HG03457 (cell line): ENCODE measurements around the gene KDSR.
"Not testable (repeated sequence)": the region's sequence is repeated elsewhere in the genome, so short reads cannot be mapped to it uniquely, and the experiment has no call there.

Source experiments
- ATAC-seq: cut with Tn5 transposase; IDR thresholded peaks from one replicate; pipeline ENCODE4 v1.9.1; 2021; ENCODE audit warnings: moderate number of reproducible peaks; ENCODE audit not compliant: unreplicated experiment

Gene KDSR

GRCh38 chr18:63366213-63367052 is 573 bp downstream of the KDSR start:
- peak; percentile 16 for ATAC-seq

GRCh38 chr18:63365876-63366212 is 1.2 kb downstream of the KDSR start:
- ATAC-seq: no peak

- no peak for ATAC-seq
These were observed 3.1 kb downstream of the KDSR start for GRCh38 chr18:63363951-63364350.

GRCh38 chr18:63363420-63363819 is 3.6 kb downstream of the KDSR start:
- ATAC-seq: not testable (repeated sequence)

DNA sequence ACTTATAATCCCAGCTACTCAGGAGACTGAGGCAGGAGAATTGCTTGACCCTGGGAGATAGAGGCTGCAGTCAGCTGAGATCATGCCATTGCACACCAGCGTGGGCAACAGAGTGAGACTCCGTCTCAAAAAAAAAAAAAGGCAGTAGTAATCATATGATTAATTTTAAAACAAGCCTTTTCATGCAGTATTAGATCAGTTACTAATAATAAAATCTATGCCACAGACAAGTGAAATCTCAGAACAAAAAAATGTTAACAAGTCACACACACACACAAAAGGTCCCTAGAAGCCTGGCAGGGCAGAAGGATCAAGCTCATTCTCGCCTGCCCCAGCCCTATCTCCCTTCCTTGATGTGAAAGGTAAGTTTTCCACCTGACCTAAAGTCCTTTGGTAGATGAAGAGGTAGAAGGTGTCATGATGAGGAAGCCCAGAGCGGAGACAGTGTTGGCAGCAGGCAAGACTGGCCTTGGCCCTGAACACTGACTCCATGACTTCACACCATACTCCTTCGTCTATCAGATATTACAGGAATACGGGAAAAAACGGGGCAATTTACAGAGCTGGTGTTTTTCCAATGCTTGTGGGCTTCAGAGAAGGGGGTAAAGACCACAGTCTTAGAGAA is 10.6 kb downstream of the KDSR start:
- no peak for ATAC-seq

DNA sequence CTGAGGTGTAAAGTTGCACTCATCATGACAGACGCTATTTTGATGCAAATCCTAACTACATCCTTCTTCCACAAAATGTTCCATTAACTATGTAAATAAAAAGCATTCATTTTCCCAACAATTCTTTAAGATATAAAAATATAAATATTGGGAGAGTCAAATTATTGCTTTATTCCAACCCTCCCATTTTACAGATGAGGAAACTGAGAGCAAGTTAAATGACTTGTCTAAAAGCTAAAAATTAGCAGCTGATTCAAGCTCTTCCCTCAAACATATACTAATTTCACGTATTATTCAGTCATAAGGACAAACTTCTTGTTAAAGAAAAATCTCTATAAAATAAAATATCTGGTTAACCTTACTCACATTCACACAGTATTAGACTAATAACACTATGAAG is 16.8 kb downstream of the KDSR start:
- no peak for ATAC-seq

GRCh38 chr18:63348508-63349136 is 18.4 kb downstream of the KDSR start:
- ATAC-seq: no peak

GRCh38 chr18:63346480-63347183 is 20.4 kb downstream of the KDSR start:
- no peak for ATAC-seq

- ATAC-seq: no peak
These were observed 21.0 kb downstream of the KDSR start for GRCh38 chr18:63346031-63346430.

DNA sequence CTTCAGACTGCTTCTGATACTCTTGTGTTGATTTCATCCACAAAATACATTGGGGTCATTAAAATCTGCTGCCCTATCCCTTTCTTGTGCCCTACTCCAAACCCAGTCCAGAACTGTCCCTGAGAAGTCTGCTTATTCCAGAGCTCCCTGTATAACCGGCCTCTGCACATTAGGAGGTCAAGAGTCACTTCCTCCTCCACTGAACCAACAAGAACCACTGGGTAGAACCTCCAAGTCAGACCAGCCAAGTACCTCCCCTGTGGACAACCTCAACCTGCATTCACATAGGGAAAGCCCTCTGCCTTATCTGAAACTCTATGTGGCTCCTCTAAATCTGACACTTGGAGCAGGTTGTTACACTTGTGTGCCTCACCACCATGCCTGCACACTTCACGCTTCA is 22.1 kb downstream of the KDSR start:
- ATAC-seq: no peak

DNA sequence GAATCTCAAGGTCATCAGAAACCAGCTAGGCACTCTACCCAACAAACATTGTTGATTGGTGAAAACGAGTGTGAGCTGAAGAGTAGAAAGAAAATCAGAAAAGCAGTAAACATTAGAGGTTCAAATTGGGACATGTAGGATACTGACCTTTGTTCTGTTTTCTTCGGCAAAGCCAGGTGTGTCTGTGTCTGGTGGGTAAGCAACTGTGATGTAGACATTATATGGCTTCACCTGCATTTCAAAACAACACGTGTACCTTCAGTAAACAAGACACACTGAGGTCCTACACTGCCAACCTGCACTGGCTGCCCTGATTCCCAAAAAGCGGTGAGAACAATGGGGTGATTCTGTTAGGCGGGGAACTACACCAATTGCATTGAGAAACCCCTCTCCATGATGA is 22.7 kb downstream of the KDSR start:
- no peak for ATAC-seq

GRCh38 chr18:63342206-63342605 is 24.8 kb downstream of the KDSR start:
- no peak for ATAC-seq

DNA sequence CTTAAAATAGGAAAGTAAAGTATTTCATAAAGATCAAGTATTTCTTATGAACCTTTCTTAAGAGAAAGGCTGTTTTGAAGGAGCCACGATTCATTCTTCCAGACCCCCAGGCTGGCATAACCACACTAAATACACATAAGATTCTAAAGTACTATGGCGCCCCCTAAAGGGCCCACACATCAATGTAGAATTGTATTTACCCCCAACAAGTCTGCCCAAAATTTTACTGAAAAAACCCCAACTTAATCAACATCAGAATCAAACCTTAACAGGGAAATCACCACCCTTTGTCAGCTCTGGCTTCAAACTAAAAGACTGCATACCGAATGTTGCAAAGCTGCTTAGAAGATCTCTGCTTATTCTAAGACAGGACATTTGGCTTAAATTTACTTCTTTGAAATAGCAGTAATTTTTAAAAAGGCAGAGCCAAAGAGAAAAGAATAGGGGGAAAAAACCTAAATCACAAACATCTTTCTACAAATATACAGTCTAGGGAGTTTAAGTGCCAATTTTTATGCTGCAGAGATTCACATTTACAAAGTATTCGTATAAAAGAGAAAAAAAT is 27.0 kb downstream of the KDSR start:
- no peak for ATAC-seq

- ATAC-seq: no peak
These were observed 30.5 kb downstream of the KDSR start for GRCh38 chr18:63336366-63337099.

- no peak for ATAC-seq
These were observed 35.9 kb downstream of the KDSR start for GRCh38 chr18:63331105-63331504.

GRCh38 chr18:63329431-63330145 is 37.4 kb downstream of the KDSR start:
- no peak for ATAC-seq

GRCh38 chr18:63326011-63326410 is 41.0 kb downstream of the KDSR start:
- ATAC-seq: no peak

DNA sequence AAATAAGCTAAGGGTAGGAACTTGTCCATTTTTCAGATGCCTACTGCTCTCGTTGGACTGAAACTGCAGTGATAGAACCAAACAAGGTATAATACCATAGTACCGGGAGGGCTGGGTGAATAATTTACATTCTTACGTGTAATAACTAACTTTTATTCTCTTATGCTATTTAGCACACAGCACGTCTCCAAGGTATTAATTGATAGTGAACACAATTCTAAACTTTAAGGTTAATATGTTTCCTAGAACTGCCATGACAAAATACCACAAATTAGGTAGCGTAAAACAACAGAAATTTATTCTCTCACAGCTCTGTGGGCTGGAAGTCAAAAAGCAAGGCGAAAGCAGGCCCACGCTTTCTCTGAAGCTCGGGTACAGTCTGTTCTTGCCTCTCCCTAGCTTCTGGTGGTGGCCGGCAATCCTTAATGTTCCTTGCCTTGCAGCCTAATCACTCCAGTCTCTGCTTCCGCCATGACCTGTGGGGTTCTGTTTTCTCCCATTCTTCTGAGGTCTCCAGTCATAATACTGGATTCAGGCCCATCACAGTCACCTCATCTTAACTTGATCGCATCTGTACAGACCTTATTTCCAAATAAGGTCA is 41.8 kb downstream of the KDSR start:
- no peak for ATAC-seq

DNA sequence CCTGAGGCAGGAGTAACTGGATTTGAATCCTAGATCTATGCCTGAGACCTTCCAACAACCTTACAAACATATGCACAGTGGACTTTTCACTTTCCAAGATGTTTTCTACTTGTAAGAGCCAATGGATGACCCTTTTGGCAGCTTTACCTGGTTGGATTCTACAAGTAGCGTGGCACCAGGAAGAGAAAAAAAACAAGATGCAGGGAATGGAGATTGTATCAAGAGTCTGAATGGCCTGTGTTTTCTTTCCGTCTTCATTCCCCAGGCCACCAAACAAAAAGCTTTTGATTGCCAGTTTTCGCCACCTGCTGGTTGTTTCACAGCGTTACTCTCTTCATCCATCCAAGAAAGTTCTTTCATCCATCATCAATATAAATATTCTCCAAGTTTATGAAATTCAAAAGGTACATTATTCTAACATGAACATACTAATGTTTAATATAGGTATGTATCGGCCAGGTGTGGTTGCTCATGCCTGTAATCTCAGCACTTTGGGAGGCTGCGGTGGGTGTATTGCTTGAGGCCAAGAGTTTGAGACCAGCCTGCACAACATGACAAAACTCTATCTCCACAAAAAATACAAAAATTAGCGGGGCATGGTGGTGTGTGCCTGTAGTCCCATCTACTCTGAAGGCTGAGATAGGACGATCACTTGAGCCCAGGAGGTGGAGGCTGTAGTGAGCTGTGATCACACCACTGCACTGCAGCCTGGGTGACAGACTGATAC is 43.9 kb downstream of the KDSR start:
- no peak for ATAC-seq
